Measurements from ENCODE around the gene NOL3.

NOL3 gene

GRCh38 chr16:67155295-67156142 is 14.8 kb upstream of the NOL3 start:
- DNase-seq (ENCODE audit: low spot score): peak; percentile 82

GRCh38 chr16:67156143-67156844 is 14.0 kb upstream of the NOL3 start:
- peak; percentile 62 for DNase-seq (ENCODE audit: low spot score)

GRCh38 chr16:67157106-67157748 is 13.1 kb upstream of the NOL3 start:
- DNase-seq (ENCODE audit: low spot score): no peak

GRCh38 chr16:67157892-67158635 is 12.3 kb upstream of the NOL3 start:
- no peak for DNase-seq (ENCODE audit: low spot score)

GRCh38 chr16:67158637-67159600 is 11.4 kb upstream of the NOL3 start:
- no peak for DNase-seq (ENCODE audit: low spot score)

- DNase-seq (ENCODE audit: low spot score): no peak
Observed at GRCh38 chr16:67161595-67162058, 8.7 kb upstream of the NOL3 start.

- no peak for DNase-seq (ENCODE audit: low spot score)
Observed at GRCh38 chr16:67162506-67163163, 7.7 kb upstream of the NOL3 start.

GRCh38 chr16:67163164-67163998 is 7.0 kb upstream of the NOL3 start:
- no peak for DNase-seq (ENCODE audit: low spot score)

- DNase-seq (ENCODE audit: low spot score): no peak
Observed at GRCh38 chr16:67163999-67164558, 6.3 kb upstream of the NOL3 start.

- no peak for DNase-seq (ENCODE audit: low spot score)
Observed at GRCh38 chr16:67164599-67165061, 5.7 kb upstream of the NOL3 start, which contains the start of gene HSF4. HSF4 (plus strand) TSS chr16:67164745; CDS start chr16:67164812, 67 bp downstream.

- DNase-seq (ENCODE audit: low spot score): no peak
Observed at GRCh38 chr16:67165121-67166078, 4.9 kb upstream of the NOL3 start.

- no peak for DNase-seq (ENCODE audit: low spot score)
Observed at GRCh38 chr16:67166110-67166547, 4.2 kb upstream of the NOL3 start.

GRCh38 chr16:67166598-67167168 is 3.7 kb upstream of the NOL3 start:
- no peak for DNase-seq (ENCODE audit: low spot score)

GRCh38 chr16:67167588-67167987 is 2.8 kb upstream of the NOL3 start:
- DNase-seq (ENCODE audit: low spot score): no peak

- no peak for DNase-seq (ENCODE audit: low spot score)
Observed at GRCh38 chr16:67169011-67169451, 1.3 kb upstream of the NOL3 start.

GRCh38 chr16:67169642-67170167 is 633 bp upstream of the NOL3 start:
- DNase-seq (ENCODE audit: low spot score): no peak

Measured in left forelimb (tissue), 1 donor.